Subcutaneous abdominal adipose tissue (tissue), 5 donors: ENCODE results near the gene DIP2C.
"Not testable (repeated sequence)": the region's sequence is repeated elsewhere in the genome, so short reads cannot be mapped to it uniquely, and the experiment has no call there.

Experiments used
- H3K27ac ChIP-seq: one replicate; pipeline ENCODE4 v1.7.0; 2013; ENCODE audit warnings: low read depth, mild to moderate bottlenecking, inconsistent platforms, low read length, moderate library complexity
- H3K27me3 ChIP-seq, 5 donors: one replicate each; pipeline ENCODE4 v1.7.0; 2013; ENCODE audit warnings: low read length in 5 of 5, inconsistent platforms in 1 of 5; ENCODE audit not compliant: control insufficient read depth in 5 of 5, insufficient read depth in 4 of 5
- H3K36me3 ChIP-seq, 5 donors: one replicate each; pipeline ENCODE4 v1.7.0; 2013; ENCODE audit warnings: low read length in 5 of 5; ENCODE audit not compliant: control insufficient read depth in 5 of 5, insufficient read depth in 5 of 5
- H3K4me1 ChIP-seq, 5 donors: one replicate each; pipeline ENCODE4 v1.7.0; 2013; ENCODE audit warnings: low read length in 5 of 5, mild to moderate bottlenecking in 3 of 5, moderate library complexity in 1 of 5; ENCODE audit not compliant: control insufficient read depth in 5 of 5, insufficient read depth in 5 of 5
- H3K4me3 ChIP-seq, 5 donors: one replicate each; pipeline ENCODE4 v1.7.0; 2013; ENCODE audit warnings: low read length in 5 of 5, low read depth in 1 of 5
- H3K9ac ChIP-seq, 5 donors: one replicate each; pipeline ENCODE4 v1.7.0; 2013; ENCODE audit warnings: low read length in 5 of 5, mild to moderate bottlenecking in 4 of 5, moderate library complexity in 3 of 5
- H3K9me3 ChIP-seq, 5 donors: one replicate each; pipeline ENCODE4 v1.7.0; 2013; ENCODE audit warnings: low read length in 5 of 5; ENCODE audit not compliant: control insufficient read depth in 5 of 5
- donor health status: healthy.
- donor health status: healthy.
- donor health status: healthy.
- donor health status: healthy.
- donor health status: healthy.

DIP2C gene

DNA sequence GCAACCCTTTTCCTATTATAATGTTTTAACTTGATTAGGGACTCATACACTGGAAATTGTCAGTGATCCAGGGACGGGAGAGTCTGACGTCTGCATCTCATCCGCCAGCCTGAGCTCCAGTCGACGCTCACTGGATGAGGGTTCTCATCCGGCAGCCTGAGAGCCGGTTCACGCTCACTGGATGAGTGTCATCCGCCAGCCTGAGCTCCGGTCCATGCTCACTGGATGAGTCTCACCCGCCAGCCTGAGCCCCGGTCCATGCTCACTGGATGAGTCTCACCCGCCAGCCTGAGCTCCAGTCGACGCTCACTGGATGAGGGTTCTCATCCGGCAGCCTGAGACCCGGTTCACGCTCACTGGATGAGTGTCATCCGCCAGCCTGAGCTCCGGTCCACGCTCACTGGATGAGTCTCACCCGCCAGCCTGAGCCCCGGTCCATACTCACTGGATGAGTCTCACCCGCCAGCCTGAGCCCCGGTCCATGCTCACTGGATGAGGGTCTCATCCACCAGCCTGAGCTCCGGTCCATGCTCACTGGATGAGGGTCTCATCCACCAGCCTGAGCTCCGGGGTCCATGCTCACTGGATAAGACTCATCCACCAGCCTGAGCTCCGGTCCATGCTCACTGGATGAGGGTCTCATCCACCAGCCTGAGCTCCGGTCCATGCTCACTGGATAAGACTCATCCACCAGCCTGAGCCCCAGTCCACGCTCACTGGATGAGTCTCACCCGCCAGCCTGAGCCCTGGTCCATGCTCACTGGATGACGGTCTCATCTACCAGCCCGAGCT is 209.6 kb downstream of the DIP2C start:
- not testable (repeated sequence) for H3K4me3 ChIP-seq, H3K27ac ChIP-seq, H3K27me3 ChIP-seq, H3K9me3 ChIP-seq, H3K9ac ChIP-seq
- peaks cover 0 to 30% (median 22%) of the 10 kb centered on the region in 5 donors for H3K36me3 ChIP-seq
- peaks cover 0 to 14% (median 6%) of the 10 kb centered on the region in 5 donors for H3K4me1 ChIP-seq

GRCh38 chr10:478471-479245 is 210.8 kb downstream of the DIP2C start:
- Histone ChIP-seq H3K27me3 (no peaks in the 10 kb centered on the region), H3K36me3 (peaks cover 0 to 28% (median 15%) of the 10 kb centered on the region in 5 donors), H3K9ac (peak overlapping the region in 1 of 5 donors; percentile 35), H3K9me3 (no peaks in the 10 kb centered on the region), H3K27ac (no peak overlapping the region), H3K4me1 (peaks cover 0 to 14% (median 6%) of the 10 kb centered on the region in 5 donors), H3K4me3 (no peak overlapping the region)

- H3K9ac ChIP-seq = no peak overlapping the region
- H3K27ac ChIP-seq = no peak overlapping the region
- peaks cover 0 to 24% (median 15%) of the 10 kb centered on the region in 5 donors for H3K36me3 ChIP-seq
- peaks cover 0 to 9% (median 6%) of the 10 kb centered on the region in 5 donors for H3K4me1 ChIP-seq
- no peaks in the 10 kb centered on the region for H3K9me3 ChIP-seq
- no peak overlapping the region for H3K4me3 ChIP-seq
- no peaks in the 10 kb centered on the region for H3K27me3 ChIP-seq
These were observed 211.8 kb downstream of the DIP2C start for GRCh38 chr10:477620-478019.

GRCh38 chr10:476455-476780 is 213.1 kb downstream of the DIP2C start:
- Histone ChIP-seq H3K4me1 (peaks cover 0 to 6% (median 6%) of the 10 kb centered on the region in 5 donors), H3K4me3 (no peak overlapping the region), H3K27ac (no peak overlapping the region), H3K36me3 (peaks cover 0 to 22% (median 18%) of the 10 kb centered on the region in 5 donors), H3K27me3 (no peaks in the 10 kb centered on the region), H3K9me3 (no peaks in the 10 kb centered on the region), H3K9ac (no peak overlapping the region)

DNA sequence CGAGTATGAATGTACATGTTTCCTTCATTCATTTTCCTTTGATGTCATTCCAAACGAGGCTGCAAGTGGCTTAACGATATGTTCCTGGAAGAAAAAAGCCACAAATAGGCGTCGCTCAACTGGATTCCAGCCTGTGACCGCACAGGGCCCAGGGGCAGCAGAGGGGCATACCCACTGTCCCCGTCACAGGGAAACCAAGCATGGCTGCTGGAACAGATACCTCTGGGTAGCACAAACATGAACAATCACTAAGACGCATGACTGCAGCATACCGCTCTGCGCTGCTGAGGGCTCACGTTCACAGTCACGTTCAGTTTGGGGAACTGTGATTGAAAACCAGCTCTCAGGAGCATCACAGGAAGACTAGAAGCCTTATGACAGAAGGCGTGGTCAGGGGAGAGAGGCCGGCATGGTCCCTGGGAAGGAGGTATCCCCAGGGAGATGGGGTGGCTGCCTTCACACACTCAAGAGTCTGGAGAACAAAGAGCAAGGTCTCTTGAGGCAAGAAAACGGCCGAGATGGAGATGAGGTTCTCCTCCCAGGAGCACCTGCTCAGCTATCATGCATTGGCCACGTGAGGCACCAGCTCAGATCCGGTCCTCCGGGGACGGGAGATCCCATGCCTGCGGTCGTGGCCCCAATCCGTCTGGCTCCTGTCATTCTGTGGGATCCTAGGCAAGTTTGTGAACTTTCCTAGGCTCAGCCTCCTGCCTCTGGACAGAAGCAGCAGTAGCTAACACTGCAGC is 213.6 kb downstream of the DIP2C start:
- Histone ChIP-seq H3K4me1 (peaks cover 0 to 2% (median 1%) of the 10 kb centered on the region in 5 donors), H3K9ac (no peak overlapping the region), H3K9me3 (no peaks in the 10 kb centered on the region), H3K27ac (no peak overlapping the region), H3K4me3 (no peak overlapping the region), H3K27me3 (no peaks in the 10 kb centered on the region), H3K36me3 (peaks cover 0 to 27% (median 23%) of the 10 kb centered on the region in 5 donors)

DNA sequence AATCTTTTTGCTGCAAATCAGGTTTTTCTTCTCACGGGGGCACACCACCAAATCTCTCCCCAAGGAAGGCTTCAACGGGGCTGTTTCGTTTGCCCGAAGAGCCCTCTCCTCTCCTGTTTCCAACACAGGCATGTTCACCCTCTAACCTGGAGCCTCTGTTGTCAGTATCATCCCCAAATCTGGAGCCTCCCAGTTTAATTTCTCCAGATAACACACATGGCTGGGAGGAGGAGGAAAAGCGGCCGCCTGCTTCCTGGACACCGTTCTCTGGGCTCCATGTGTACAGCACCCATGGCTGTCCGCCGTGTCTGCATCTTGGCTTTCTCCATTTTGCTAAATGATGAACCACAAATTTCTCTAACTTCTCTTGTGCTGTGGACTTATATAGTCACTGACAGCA is 214.5 kb downstream of the DIP2C start:
- no peak overlapping the region for H3K4me3 ChIP-seq
- H3K27ac ChIP-seq = no peak overlapping the region

GRCh38 chr10:474406-474805 is 215.1 kb downstream of the DIP2C start:
- no peak overlapping the region for H3K4me3 ChIP-seq
- no peaks in the 10 kb centered on the region for H3K27me3 ChIP-seq
- no peaks in the 10 kb centered on the region for H3K4me1 ChIP-seq
- peaks cover 0 to 39% (median 37%) of the 10 kb centered on the region in 5 donors for H3K36me3 ChIP-seq
- H3K9me3 ChIP-seq = no peaks in the 10 kb centered on the region
- no peak overlapping the region for H3K27ac ChIP-seq
- H3K9ac ChIP-seq = no peak overlapping the region

More for the DNA sequence above, 214.5 kb downstream of the DIP2C start:
- no peaks in the 10 kb centered on the region for H3K27me3 ChIP-seq
- no peak overlapping the region for H3K9ac ChIP-seq
- no peaks in the 10 kb centered on the region for H3K4me1 ChIP-seq
- H3K9me3 ChIP-seq = no peaks in the 10 kb centered on the region
- H3K36me3 ChIP-seq = peaks cover 0 to 36% (median 32%) of the 10 kb centered on the region in 5 donors

GRCh38 chr10:472241-472910 is 217.1 kb downstream of the DIP2C start:
- no peaks in the 10 kb centered on the region for H3K27me3 ChIP-seq
- H3K9me3 ChIP-seq = no peaks in the 10 kb centered on the region
- H3K27ac ChIP-seq = no peak overlapping the region
- H3K36me3 ChIP-seq = peaks cover 0 to 45% (median 38%) of the 10 kb centered on the region in 5 donors
- H3K9ac ChIP-seq = no peak overlapping the region
- H3K4me3 ChIP-seq = no peak overlapping the region
- no peaks in the 10 kb centered on the region for H3K4me1 ChIP-seq

- Histone ChIP-seq H3K4me1 (no peaks in the 10 kb centered on the region), H3K36me3 (peaks cover 0 to 40% (median 33%) of the 10 kb centered on the region in 5 donors)
These were observed 219.0 kb downstream of the DIP2C start for GRCh38 chr10:470339-471003.

More at GRCh38 chr10:470339-471003, 219.0 kb downstream of the DIP2C start:
- H3K27ac ChIP-seq = no peak overlapping the region
- no peaks in the 10 kb centered on the region for H3K27me3 ChIP-seq
- no peak overlapping the region for H3K9ac ChIP-seq
- no peaks in the 10 kb centered on the region for H3K9me3 ChIP-seq
- H3K4me3 ChIP-seq = no peak overlapping the region
